EL (cell line): ENCODE measurements around the gene COMT.

Experiments used
- DNase-seq: peaks from one replicate; pipeline ENCODE4 v3.0.0-alpha.2; 2016

COMT gene

GRCh38 chr22:19997561-19998231 is 56.1 kb downstream of the COMT start:
- no peak for DNase-seq

GRCh38 chr22:19998232-19998951 is 56.8 kb downstream of the COMT start:
- no peak for DNase-seq

DNA sequence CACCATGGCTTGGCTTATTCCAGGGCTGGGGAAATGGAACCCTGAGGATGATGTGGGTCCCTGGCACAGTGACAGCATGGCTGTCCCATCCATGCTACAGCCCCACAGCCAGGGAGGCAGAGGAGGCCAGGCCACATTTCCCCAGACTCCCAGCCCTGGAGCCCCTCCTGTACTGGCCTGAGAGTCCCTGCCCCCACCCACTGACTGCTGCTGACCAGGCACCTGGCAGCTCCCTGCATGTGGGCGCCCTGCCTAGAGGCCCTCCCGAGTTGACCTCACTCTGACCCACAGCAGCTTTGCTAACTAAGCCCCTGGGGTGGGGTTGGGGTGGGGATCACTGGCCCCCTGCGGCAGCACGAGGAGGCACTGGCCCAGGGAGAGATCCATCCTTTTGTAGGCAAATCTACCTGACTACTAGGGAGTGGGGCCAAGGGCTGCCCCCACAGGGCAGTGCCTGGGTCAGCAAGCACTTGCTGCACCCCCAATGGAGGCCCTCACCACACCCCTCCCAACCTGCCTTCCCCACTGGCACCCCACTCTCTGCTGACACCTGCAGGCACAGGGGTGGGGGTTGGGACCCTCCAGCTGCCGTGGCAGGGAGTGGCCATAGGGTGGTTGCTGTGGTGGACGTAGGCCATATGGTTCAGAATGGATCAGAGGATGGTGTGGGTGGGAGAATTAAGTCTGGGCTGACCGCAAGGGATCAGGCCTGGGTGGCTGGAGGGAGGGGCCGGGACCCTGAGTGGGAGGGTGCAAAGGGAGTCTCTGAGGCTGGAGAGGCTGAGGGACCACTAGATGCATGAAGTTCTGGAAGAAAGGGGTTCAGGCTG is 57.6 kb downstream of the COMT start:
- DNase-seq: no peak

GRCh38 chr22:20000246-20001081 is 58.9 kb downstream of the COMT start:
- no peak for DNase-seq

GRCh38 chr22:20001082-20001638 is 59.6 kb downstream of the COMT start:
- DNase-seq: no peak

- no peak for DNase-seq
These were observed 60.6 kb downstream of the COMT start for GRCh38 chr22:20002128-20002527.

DNA sequence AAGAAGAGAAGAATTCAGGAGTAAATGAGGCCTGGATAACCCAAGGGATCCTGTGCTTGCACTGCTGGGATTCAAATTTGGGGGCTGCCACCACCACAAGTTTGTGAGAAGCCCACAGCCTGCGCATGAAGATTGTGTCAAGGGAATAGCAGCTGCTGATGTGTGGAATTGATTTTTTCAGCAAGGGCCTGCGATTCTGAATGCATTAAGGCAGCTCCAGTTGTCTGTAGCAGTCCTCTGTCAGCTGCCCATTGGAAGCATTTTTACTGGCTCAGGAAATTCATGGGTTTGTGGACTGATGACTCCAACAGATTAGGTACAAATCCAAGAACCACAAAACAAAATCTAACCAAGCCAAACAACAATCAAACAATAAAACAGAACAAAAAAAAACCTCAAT is 61.1 kb downstream of the COMT start:
- no peak for DNase-seq

DNA sequence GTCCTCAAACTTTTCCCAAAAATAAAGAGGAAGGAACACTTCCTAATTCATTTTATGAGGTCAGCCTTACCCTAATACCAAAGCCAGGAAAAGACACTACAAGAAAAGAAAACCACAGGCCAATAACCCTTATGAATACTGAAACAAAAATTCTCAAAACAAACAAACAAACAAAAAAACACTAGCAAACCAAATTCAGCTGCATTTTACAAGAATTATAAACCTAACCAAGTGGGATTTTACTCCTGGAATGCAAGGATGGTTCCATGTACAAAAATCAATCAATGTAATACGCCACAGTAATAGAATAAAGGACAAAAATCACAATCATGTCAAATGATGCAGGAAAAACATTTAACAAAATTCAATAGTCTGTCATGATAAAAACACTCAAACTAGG is 61.7 kb downstream of the COMT start:
- DNase-seq: no peak

- no peak for DNase-seq
These were observed 62.9 kb downstream of the COMT start for GRCh38 chr22:20004464-20004863.

GRCh38 chr22:20008221-20008995 is 66.8 kb downstream of the COMT start:
- no peak for DNase-seq

GRCh38 chr22:20009018-20009491 is 67.5 kb downstream of the COMT start:
- no peak for DNase-seq

GRCh38 chr22:20009582-20010306 is 68.2 kb downstream of the COMT start:
- DNase-seq: no peak

- DNase-seq: no peak
These were observed 68.9 kb downstream of the COMT start for GRCh38 chr22:20010307-20011122.

DNA sequence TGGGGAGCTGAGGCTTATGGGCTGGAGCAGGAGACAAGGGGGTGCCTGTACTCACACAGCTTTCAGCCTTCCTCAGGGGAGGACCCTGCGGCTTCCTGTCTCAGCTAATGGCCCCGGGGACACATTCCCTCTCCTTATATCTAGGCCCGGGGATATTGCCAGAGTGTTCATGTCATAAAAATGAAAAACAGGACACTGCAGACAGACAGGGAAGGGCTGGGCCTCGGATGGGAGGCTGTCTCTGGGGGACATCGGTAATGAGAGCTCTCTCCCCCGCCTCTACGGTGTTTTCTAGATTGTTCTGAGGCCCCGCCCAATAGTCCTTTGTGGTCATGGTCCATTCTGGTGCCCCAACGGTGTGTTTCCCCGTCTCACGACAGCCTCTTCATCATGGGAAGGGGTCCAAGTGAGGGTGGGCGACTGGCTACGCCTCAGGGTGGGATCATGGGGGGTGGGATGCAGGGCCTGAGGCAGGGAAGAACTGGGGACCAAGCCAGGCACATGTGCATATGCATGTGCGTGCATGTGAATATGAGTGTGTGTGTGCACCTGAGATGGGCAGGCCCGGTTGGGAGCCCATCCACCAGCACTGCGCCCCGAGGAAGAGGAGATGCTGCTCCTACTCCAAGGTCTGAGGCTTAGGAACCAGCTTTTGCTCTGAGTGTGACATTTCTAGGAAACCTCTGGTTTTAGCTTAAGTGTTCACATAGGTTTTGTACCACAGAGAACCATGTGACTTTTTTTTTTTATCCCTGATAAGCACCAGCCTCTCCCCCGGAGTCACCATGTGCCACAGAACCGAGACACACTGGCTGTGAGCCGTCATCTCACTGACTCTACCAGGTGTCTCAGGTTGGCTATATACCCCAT is 69.8 kb downstream of the COMT start:
- no peak for DNase-seq

- no peak for DNase-seq
These were observed 70.6 kb downstream of the COMT start for GRCh38 chr22:20011993-20012740.

- no peak for DNase-seq
These were observed 71.3 kb downstream of the COMT start for GRCh38 chr22:20012741-20013331.

DNA sequence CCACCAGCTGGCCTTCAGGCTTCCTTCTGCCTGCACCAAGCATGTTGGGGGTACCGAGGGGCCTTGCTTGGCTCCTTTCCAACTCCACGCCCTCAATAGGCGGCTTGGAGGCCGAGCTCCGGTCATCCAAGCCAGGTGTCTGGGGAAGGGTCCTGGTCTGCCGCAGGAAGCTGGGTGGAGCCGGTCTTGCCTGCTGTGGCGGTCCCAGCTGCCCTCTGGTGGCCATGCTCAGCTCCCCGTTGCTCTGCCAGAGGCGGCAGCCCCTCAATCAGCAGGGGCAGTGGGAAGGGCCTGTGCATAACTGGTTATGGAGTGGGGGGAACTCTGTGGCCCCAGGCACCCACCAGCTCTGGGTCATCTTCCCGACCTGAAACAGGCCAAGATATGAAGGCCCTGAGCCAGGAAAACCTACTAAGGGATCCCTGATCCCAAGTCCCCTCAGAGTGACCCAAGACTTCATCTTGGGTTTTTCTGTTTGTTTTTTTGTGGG is 71.9 kb downstream of the COMT start:
- DNase-seq: peak; percentile 37
